Psoas muscle (tissue), 8 donors: ENCODE data around the gene SDF4. TPM values are rescaled to one million over a fixed set of nuclear protein-coding genes. Genes with fewer than 3 reads are reported as not detected.

Source experiments
- ATAC-seq, 4 donors: fragments of 200-7000 bp; cut with Tn5 transposase; one replicate each; pipeline ENCODE4 v1.9.1; 2020; ENCODE audit warnings: moderate library complexity in 3 of 4, mild to moderate bottlenecking in 2 of 4
- DNase-seq, 2 donors: peaks; one replicate each; pipeline ENCODE4 v3.0.0-alpha.2; 2020
- H3K27ac ChIP-seq: fragments of 200-600 bp; one replicate; pipeline ENCODE4 v1.8.0; 2022
- H3K27me3 ChIP-seq, 3 donors: fragments of 200-600 bp in 1 of 3; one replicate each; pipeline versions ENCODE4 v1.6.1 to v1.8.0; 2013 to 2022; ENCODE audit warnings: low read length in 2 of 3, mild to moderate bottlenecking in 2 of 3, moderate library complexity in 1 of 3; ENCODE audit not compliant: insufficient read depth in 3 of 3
- H3K36me3 ChIP-seq, 2 donors: fragments of 200-600 bp in 1 of 2; one replicate each; pipeline versions ENCODE4 v1.6.1 to v1.8.0; 2013 to 2022; ENCODE audit warnings: low read depth in 1 of 2, mild to moderate bottlenecking in 1 of 2, moderate library complexity in 1 of 2; ENCODE audit not compliant: insufficient read depth in 1 of 2
- H3K4me1 ChIP-seq: fragments of 200-600 bp; one replicate; pipeline ENCODE4 v1.8.0; 2022
- H3K4me3 ChIP-seq: fragments of 200-600 bp; one replicate; pipeline ENCODE4 v1.8.0; 2022; ENCODE audit warnings: mild to moderate bottlenecking
- H3K9me3 ChIP-seq: fragments of 200-600 bp; one replicate; pipeline ENCODE4 v1.8.0; 2022
- CTCF ChIP-seq: fragments of 200-600 bp; IDR thresholded peaks from one replicate; pipeline ENCODE4 v1.8.0; 2022; ENCODE audit warnings: antibody characterized with exemption
- WGBS, 3 donors: extraction: QIAGEN DNeasy Blood & Tissue Kit; methylation state at CpG; one replicate each; pipeline versions ENCODE4 v1.1.6 to v1.1.7; 2013; 5-methylcytosine and 5-hydroxymethylcytosine counted together
- intact Hi-C, 2 donors: fragments of 100-400 bp; cut with DNase I; formaldehyde crosslinking; loops; one replicate each; pipeline versions ENCODE4 v1.11.0 to v1.14.2; 2022
- polyA plus RNA-seq, 3 donors: library from polyadenylated mRNA; stranded (reverse); fragments of 200-250 nt; gene quantifications; one replicate each; pipeline ENCODE4 v1.2.3, GENCODE V29; 2013
- total RNA-seq, 4 donors: library from RNA; stranded (reverse); fragmentation: NEBNext Ultra II Directional in 2 of 4; extraction: Animal tissue kit (Norgen Biotek cat#: 25700) in 2 of 4; gene quantifications; one replicate each; pipeline versions ENCODE4 v1.2.1 to v1.2.4, GENCODE V29; 2021 to 2023
- donor health status: healthy with polysubstance abuse.
- donor health status: DM: no; HTN: no; CAD: no; lungs with moderate emphysema.
- donor health status: Bipolar disorder and iron deficiency.
- donor health status: healthy.
- donor health status: DM: yes; HTN: yes; CAD: no.
- donor health status: DM: no; HTN: no; CAD: no.
- donor health status: DM: no; HTN: no; CAD: no.
- donor health status: DM: yes; HTN: yes; CAD: no.

SDF4 gene
- total and polyA plus RNA-seq, 7 donors, result 67.5 to 129 (median 85.9) TPM

GRCh38 chr1:1275836-1276235 lies 44.0 kb upstream of the SDF4 start:
- H3K4me1 ChIP-seq, result peaks cover 29% of the 10 kb centered on the region
- intact Hi-C loops, result loop anchor here in 1 of 2 donors (10.0 kb wide), 1 partner anchor 241 kb away; no protein-coding TSS in a partner anchor
- DNase-seq, result no peak

GRCh38 chr1:1274931-1275431 lies 43.2 kb upstream of the SDF4 start:
- DNase-seq, result no peak
- no peaks in the 10 kb centered on the region for H3K27me3 ChIP-seq

More at GRCh38 chr1:1275836-1276235, 44.0 kb upstream of the SDF4 start:
- H3K9me3 ChIP-seq, result no peaks in the 10 kb centered on the region
- no peaks in the 10 kb centered on the region for H3K27me3 ChIP-seq
- no peak for ATAC-seq
- no peak for TF ChIP-seq CTCF
- no peak overlapping the region for H3K4me3 ChIP-seq
- H3K27ac ChIP-seq, result no peak overlapping the region
- 83 to 84% (median 84%) methylated on average over 9 of the region's 9 CpGs for WGBS, 3 donors
- H3K36me3 ChIP-seq, result peaks cover 0 to 8% of the 10 kb centered on the region in 2 donors

GRCh38 chr1:1274299-1274930 lies 42.6 kb upstream of the SDF4 start:
- no peak for TF ChIP-seq CTCF
- intact Hi-C loops, result loop anchor here (5.0 to 10.0 kb wide), 3 partner anchors 42 to 240 kb away; partner anchors contain the start of genes B3GALT6 (in 2 of the 2), SDF4 (in 2 of the 2) and C1orf159 (in 1 of the 2)
- no peaks in the 10 kb centered on the region for H3K27me3 ChIP-seq
- no peak for DNase-seq
- no peaks in the 10 kb centered on the region for H3K9me3 ChIP-seq
- peaks cover 0 to 8% of the 10 kb centered on the region in 2 donors for H3K36me3 ChIP-seq
- WGBS, 3 donors, result 11 to 20% (median 11%) methylated on average over 29 to 31 of the region's 31 CpGs
- H3K27ac ChIP-seq, result peak overlapping the region; percentile 88
- peak in 3 of 4 donors; percentile 0 to 6 (median 5) for ATAC-seq
- H3K4me3 ChIP-seq, result peak overlapping the region; percentile 71
- peaks cover 43% of the 10 kb centered on the region for H3K4me1 ChIP-seq

More at GRCh38 chr1:1274931-1275431, 43.2 kb upstream of the SDF4 start:
- H3K36me3 ChIP-seq, result peaks cover 0 to 8% of the 10 kb centered on the region in 2 donors
- TF ChIP-seq CTCF, result no peak
- peak overlapping the region; percentile 71 for H3K4me3 ChIP-seq
- H3K9me3 ChIP-seq, result no peaks in the 10 kb centered on the region
- intact Hi-C loops, result loop anchor here (5.0 to 10.0 kb wide), 3 partner anchors 43 to 240 kb away; partner anchors contain the start of genes B3GALT6 (in 2 of the 2), SDF4 (in 2 of the 2) and C1orf159 (in 1 of the 2)
- H3K27ac ChIP-seq, result no peak overlapping the region
- ATAC-seq, result no peak
- WGBS, 3 donors, result 81 to 86% (median 82%) methylated on average over 15 of the region's 15 CpGs
- peaks cover 37% of the 10 kb centered on the region for H3K4me1 ChIP-seq

GRCh38 chr1:1273512-1274298 lies 41.9 kb upstream of the SDF4 start, which contains the start of gene UBE2J2:
Gene UBE2J2 (minus strand): TSS chr1:1273854. CDS start chr1:1267992, 5,862 bp downstream.
- DNase-seq (peak; percentile 94 to 98), ATAC-seq (peak; percentile 97 to 98 (median 98))
- intact Hi-C loops, result loop anchor here (2.0 to 10.0 kb wide), 4 partner anchors 41 to 239 kb away; partner anchors contain the start of genes B3GALT6 (in 2 of the 2), SDF4 (in 2 of the 2), C1orf159 (in 1 of the 2) and DVL1 (in 1 of the 2)
- Histone ChIP-seq H3K27ac (peak within 1 kb of the TSS; percentile 88), H3K4me3 (peak within 1 kb of the TSS; percentile 71), H3K9me3 (no peaks in the 10 kb centered on the region), H3K36me3 (peaks cover 0 to 9% of the 10 kb centered on the region in 2 donors), H3K4me1 (peaks cover 45% of the 10 kb centered on the region), H3K27me3 (no peaks in the 10 kb centered on the region)
- 0% methylated on average over 45 to 105 of the region's 105 CpGs for WGBS, 3 donors
- TF ChIP-seq CTCF, result no peak
